T-helper 22 cell (primary cell): ENCODE results near the gene RASL10A.

Experiments used
- DNase-seq: peaks from one replicate; pipeline ENCODE4 v3.0.0-alpha.2; 2020; ENCODE audit warnings: low read depth

RASL10A gene

DNA sequence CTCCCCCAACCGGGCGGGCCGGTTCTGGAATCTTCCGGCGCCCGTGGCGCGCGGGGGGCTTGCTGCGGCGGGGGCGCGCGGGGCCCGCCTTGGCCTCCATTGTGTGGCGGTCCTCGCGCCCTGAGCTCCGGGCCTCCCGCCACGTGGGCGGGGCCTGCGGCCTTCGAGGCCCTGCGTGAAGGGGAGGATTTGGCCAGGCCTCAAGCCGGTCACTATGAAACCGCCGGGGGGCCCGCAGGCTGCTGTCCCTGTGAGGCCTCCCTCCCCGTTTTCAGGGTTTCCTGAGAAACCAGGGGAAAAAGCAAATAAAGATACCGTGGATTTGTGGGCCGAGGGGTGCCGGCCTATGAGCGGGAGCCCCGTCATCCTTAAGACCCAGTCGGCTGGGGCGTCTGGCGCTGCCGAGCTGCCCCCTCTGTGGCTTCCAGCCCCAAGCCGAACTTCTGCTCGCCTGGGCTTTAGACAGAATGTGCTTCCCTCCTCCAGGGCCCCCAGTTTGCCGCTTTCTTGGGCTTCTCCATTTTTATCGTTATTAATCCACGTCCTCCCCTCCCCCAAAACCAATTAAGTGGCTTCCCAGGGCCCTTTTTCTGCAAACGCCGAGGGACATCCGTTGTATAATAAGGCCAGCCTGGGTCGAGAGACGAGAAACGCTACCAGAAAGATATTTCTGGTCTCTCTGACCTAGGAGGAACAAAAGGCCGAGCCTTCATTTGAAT, 46.8 kb downstream of the RASL10A start:
- DNase-seq: peak; percentile 11

- peak; percentile 89 for DNase-seq
Measured at GRCh38 chr22:29267858-29268510, 47.5 kb downstream of the RASL10A start, which contains the start of the genes EWSR1 and RHBDD3. EWSR1 (plus strand) TSS chr22:29268268; CDS start chr22:29268337, 69 bp downstream. RHBDD3 (minus strand) TSS chr22:29267981; CDS start chr22:29265626, 2,355 bp downstream.

- DNase-seq: no peak
Measured at GRCh38 chr22:29267462-29267857, 48.0 kb downstream of the RASL10A start.

GRCh38 chr22:29266564-29267461, 48.7 kb downstream of the RASL10A start:
- no peak for DNase-seq

GRCh38 chr22:29265929-29266328, 49.6 kb downstream of the RASL10A start:
- no peak for DNase-seq

- no peak for DNase-seq
Measured at GRCh38 chr22:29265305-29265704, 50.2 kb downstream of the RASL10A start.

GRCh38 chr22:29263791-29264276, 51.7 kb downstream of the RASL10A start:
- DNase-seq: no peak
